Trophoblast cell (in vitro differentiated cells and primary cell): ENCODE data around the gene VCAN.

ENCODE experiments used
- DNase-seq, 2 donors: peaks; one replicate each; pipeline ENCODE4 v3.0.0-alpha.2; 2016
- H2AFZ ChIP-seq: 2 replicates; pipeline ENCODE4 v1.6.1; 2013; ENCODE audit warnings: low read length, moderate library complexity, mild to moderate bottlenecking; ENCODE audit not compliant: insufficient read depth, poor library complexity
- H2AK5ac ChIP-seq: 2 replicates; pipeline ENCODE4 v1.6.1; 2013; ENCODE audit warnings: mild to moderate bottlenecking, low read length
- H2BK120ac ChIP-seq: 2 replicates; pipeline ENCODE4 v1.6.1; 2013; ENCODE audit warnings: low read length, mild to moderate bottlenecking, moderate library complexity; ENCODE audit not compliant: insufficient read depth, poor library complexity
- H2BK12ac ChIP-seq: 2 replicates; pipeline ENCODE4 v1.6.1; 2013; ENCODE audit warnings: mild to moderate bottlenecking, low read length, moderate library complexity
- H2BK5ac ChIP-seq: 2 replicates; pipeline ENCODE4 v1.6.1; 2013; ENCODE audit warnings: low read length, low read depth, moderate library complexity, mild to moderate bottlenecking; ENCODE audit not compliant: poor library complexity
- H3K14ac ChIP-seq: 2 replicates; pipeline ENCODE4 v1.6.1; 2013; ENCODE audit warnings: mild to moderate bottlenecking, low read length
- H3K18ac ChIP-seq: 2 replicates; pipeline ENCODE4 v1.6.1; 2013; ENCODE audit warnings: mild to moderate bottlenecking, low read length
- H3K23ac ChIP-seq: 2 replicates; pipeline ENCODE4 v1.6.1; 2013; ENCODE audit warnings: low read length
- H3K27ac ChIP-seq: 2 replicates; pipeline ENCODE4 v1.5.1; 2013; ENCODE audit warnings: low read depth, mild to moderate bottlenecking, inconsistent platforms, low read length, moderate library complexity
- H3K27me3 ChIP-seq: 2 replicates; pipeline ENCODE4 v1.6.1; 2013; ENCODE audit warnings: inconsistent platforms, mild to moderate bottlenecking, low read length, moderate library complexity; ENCODE audit not compliant: insufficient read depth
- H3K36me3 ChIP-seq, 2 experiments: 1 replicate in 1 of 2; 2 replicates in 1 of 2; pipeline ENCODE4 v1.6.1; 2013; ENCODE audit warnings: low read length in 2 of 2, mild to moderate bottlenecking in 2 of 2, moderate library complexity in 1 of 2; ENCODE audit not compliant: insufficient read depth in 2 of 2, control insufficient read depth in 1 of 2
- H3K4ac ChIP-seq: 2 replicates; pipeline ENCODE4 v1.6.1; 2013; ENCODE audit warnings: low read depth, mild to moderate bottlenecking, low read length, moderate library complexity
- H3K4me1 ChIP-seq, 2 experiments: 1 replicate in 1 of 2; 2 replicates in 1 of 2; pipeline ENCODE4 v1.6.1; 2013; ENCODE audit warnings: low read length in 2 of 2, mild to moderate bottlenecking in 2 of 2, moderate library complexity in 1 of 2; ENCODE audit not compliant: insufficient read depth in 2 of 2, control insufficient read depth in 1 of 2
- H3K4me2 ChIP-seq: 2 replicates; pipeline ENCODE4 v1.6.1; 2013; ENCODE audit warnings: inconsistent platforms, mild to moderate bottlenecking, low read length, moderate library complexity
- H3K4me3 ChIP-seq: 2 replicates; pipeline ENCODE4 v1.5.1; 2013; ENCODE audit warnings: mild to moderate bottlenecking, low read depth, low read length, inconsistent platforms
- H3K79me1 ChIP-seq: one replicate; pipeline ENCODE4 v1.6.1; 2013; ENCODE audit warnings: low read length
- H3K79me2 ChIP-seq: 2 replicates; pipeline ENCODE4 v1.6.1; 2013; ENCODE audit warnings: low read length, mild to moderate bottlenecking; ENCODE audit not compliant: control insufficient read depth, insufficient read depth, poor library complexity
- H3K9ac ChIP-seq: 2 replicates; pipeline ENCODE4 v1.6.1; 2013; ENCODE audit warnings: mild to moderate bottlenecking, low read length
- H3K9me3 ChIP-seq: 2 replicates; pipeline ENCODE4 v1.6.1; 2013; ENCODE audit warnings: low read depth, mild to moderate bottlenecking, control low read depth, inconsistent platforms, low read length; ENCODE audit not compliant: insufficient read depth
- H4K12ac ChIP-seq: 2 replicates; pipeline ENCODE4 v1.6.1; 2013; ENCODE audit warnings: low read depth, mild to moderate bottlenecking, low read length, moderate library complexity
- H4K8ac ChIP-seq: 2 replicates; pipeline ENCODE4 v1.6.1; 2013; ENCODE audit warnings: low read depth, mild to moderate bottlenecking, low read length, moderate library complexity
- H4K91ac ChIP-seq: one replicate; pipeline ENCODE4 v1.6.1; 2013; ENCODE audit warnings: low read depth, mild to moderate bottlenecking, low read length, moderate library complexity
- WGBS: extraction: QIAGEN DNeasy Blood & Tissue Kit; methylation state at CpG from one replicate; pipeline ENCODE4 v1.1.7; 2013; ENCODE audit warnings: missing lambda C conversion rate; ENCODE audit not compliant: insufficient read length, insufficient coverage; ENCODE audit errors: extremely low coverage; 5-methylcytosine and 5-hydroxymethylcytosine counted together

VCAN gene

DNA sequence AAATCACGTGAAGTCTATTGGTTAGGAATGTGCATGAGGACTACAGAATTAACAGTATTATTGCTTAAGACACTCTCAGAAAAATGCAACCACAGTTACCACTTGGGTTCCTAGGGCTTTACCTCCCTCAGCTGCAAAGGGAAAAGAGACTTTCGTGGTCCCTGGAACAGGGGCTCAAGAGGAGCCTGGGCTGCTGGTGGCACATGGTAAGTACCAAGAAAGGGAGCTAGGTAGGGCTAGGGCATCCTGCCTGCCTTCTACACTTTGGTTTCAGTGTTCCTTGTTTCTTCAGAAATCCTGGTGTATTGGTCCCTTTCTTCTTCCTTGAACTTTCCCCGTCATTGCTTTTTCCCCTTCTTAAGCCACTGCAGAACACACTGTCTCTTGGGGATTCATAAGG, 7.3 kb upstream of the VCAN start:
- H3K4me2 ChIP-seq, result no peak overlapping the region
- H4K8ac ChIP-seq, result peak overlapping the region; percentile 29
- no CpG with 5 or more reads among the region's 3 CpGs for WGBS
- no peak overlapping the region for H4K12ac ChIP-seq
- no peaks in the 10 kb centered on the region for H3K79me2 ChIP-seq
- H3K9me3 ChIP-seq, result no peaks in the 10 kb centered on the region
- no peak overlapping the region for H3K23ac ChIP-seq
- H2BK12ac ChIP-seq, result no peak overlapping the region
- H2BK120ac ChIP-seq, result no peak overlapping the region
- no peak overlapping the region for H2AK5ac ChIP-seq
- H3K27ac ChIP-seq, result no peak overlapping the region
- no peak overlapping the region for H3K14ac ChIP-seq
- no peak overlapping the region for H3K18ac ChIP-seq
- H3K79me1 ChIP-seq, result no peaks in the 10 kb centered on the region
- no peak overlapping the region for H4K91ac ChIP-seq
- no peak overlapping the region for H2AFZ ChIP-seq
- no peaks in the 10 kb centered on the region for H3K36me3 ChIP-seq
- H3K9ac ChIP-seq, result no peak overlapping the region
- no peak overlapping the region for H3K4ac ChIP-seq
- H3K4me3 ChIP-seq, result no peak overlapping the region
- no peaks in the 10 kb centered on the region for H3K27me3 ChIP-seq
- no peak for DNase-seq
- H3K4me1 ChIP-seq, result no peaks in the 10 kb centered on the region
- no peak overlapping the region for H2BK5ac ChIP-seq

DNA sequence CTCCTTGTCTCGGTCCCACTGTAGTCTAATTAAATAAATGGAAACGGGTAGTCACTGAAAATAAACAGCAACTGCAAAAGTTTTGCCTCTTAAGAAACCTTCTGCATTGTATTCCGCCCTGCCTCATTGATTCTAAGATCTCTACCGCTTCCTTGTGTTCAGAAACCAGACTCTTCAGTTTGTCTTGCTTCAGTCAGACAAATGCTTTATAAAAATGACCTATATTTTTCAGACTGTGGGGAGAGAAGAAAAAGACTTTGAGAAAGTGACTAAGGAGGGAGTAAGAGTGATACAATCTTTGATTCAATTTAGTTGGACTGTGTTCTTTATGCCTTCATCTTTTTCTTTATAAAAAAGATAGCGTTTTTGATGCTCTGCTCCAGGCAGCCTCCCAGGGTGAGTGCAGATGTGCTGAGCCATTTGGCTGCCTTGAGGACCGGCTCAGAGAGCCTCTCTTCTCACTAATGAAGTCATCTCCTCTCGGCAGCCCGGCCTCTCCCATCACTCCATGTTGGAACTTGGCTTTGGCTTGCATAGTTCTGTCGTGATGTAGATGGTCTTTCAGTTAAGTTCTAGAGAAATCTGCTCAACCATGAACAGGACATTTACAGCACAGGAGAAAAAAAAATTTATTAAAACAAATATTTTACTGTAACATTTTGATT, 4.0 kb upstream of the VCAN start:
- H3K4me2 ChIP-seq, result no peak overlapping the region
- H3K4me3 ChIP-seq, result no peak overlapping the region
- no peak overlapping the region for H3K18ac ChIP-seq
- H2BK12ac ChIP-seq, result no peak overlapping the region
- no peak overlapping the region for H3K23ac ChIP-seq
- no peaks in the 10 kb centered on the region for H3K36me3 ChIP-seq
- no peak overlapping the region for H4K8ac ChIP-seq
- peaks cover 2% of the 10 kb centered on the region for H3K79me1 ChIP-seq
- no peak overlapping the region for H3K14ac ChIP-seq
- DNase-seq, result no peak
- peaks cover 7 to 9% of the 10 kb centered on the region in 2 experiments for H3K4me1 ChIP-seq
- peaks cover 2% of the 10 kb centered on the region for H3K79me2 ChIP-seq
- no peaks in the 10 kb centered on the region for H3K9me3 ChIP-seq
- no peak overlapping the region for H2AK5ac ChIP-seq
- no CpG with 5 or more reads among the region's 9 CpGs for WGBS
- H3K27me3 ChIP-seq, result peaks cover 3% of the 10 kb centered on the region
- H3K4ac ChIP-seq, result no peak overlapping the region
- no peak overlapping the region for H3K27ac ChIP-seq
- H4K12ac ChIP-seq, result no peak overlapping the region
- no peak overlapping the region for H2BK5ac ChIP-seq
- H2BK120ac ChIP-seq, result no peak overlapping the region
- no peak overlapping the region for H2AFZ ChIP-seq
- no peak overlapping the region for H4K91ac ChIP-seq
- H3K9ac ChIP-seq, result no peak overlapping the region

DNA sequence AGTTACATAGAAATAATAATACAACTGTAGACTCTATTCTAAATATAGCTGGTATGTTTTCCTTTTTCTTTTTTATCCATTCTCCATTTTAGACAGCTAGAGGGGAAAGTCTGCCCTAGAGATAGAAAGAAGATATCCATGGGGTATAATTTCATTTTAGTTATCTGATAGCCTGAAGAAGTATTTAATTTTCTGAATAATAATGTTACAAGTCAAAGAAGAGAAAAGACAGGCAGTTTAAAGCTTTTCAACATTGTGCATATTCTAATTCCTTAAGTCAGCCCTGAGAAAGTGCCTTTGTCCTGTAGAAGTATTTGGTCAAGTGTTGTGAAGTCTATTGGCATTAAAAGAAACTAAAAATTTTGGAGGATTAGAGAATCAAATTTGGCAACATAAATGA, 2.5 kb upstream of the VCAN start:
- no peak overlapping the region for H4K8ac ChIP-seq
- H3K79me1 ChIP-seq, result peaks cover 2% of the 10 kb centered on the region
- H3K18ac ChIP-seq, result no peak overlapping the region
- H2BK12ac ChIP-seq, result no peak overlapping the region
- no peak for DNase-seq
- peaks cover 2% of the 10 kb centered on the region for H3K79me2 ChIP-seq
- H3K4me1 ChIP-seq, result peaks cover 8 to 10% of the 10 kb centered on the region in 2 experiments
- no peaks in the 10 kb centered on the region for H3K9me3 ChIP-seq
- H3K4ac ChIP-seq, result no peak overlapping the region
- no peak overlapping the region for H4K91ac ChIP-seq
- H3K23ac ChIP-seq, result no peak overlapping the region
- no peak overlapping the region for H3K4me2 ChIP-seq
- H2BK5ac ChIP-seq, result no peak overlapping the region
- H2AFZ ChIP-seq, result no peak overlapping the region
- no peak overlapping the region for H2BK120ac ChIP-seq
- no peak overlapping the region for H4K12ac ChIP-seq
- no peak overlapping the region for H3K9ac ChIP-seq
- H3K27ac ChIP-seq, result no peak overlapping the region
- no peak overlapping the region for H2AK5ac ChIP-seq
- peaks cover 3% of the 10 kb centered on the region for H3K27me3 ChIP-seq
- no peaks in the 10 kb centered on the region for H3K36me3 ChIP-seq
- no peak overlapping the region for H3K14ac ChIP-seq
- H3K4me3 ChIP-seq, result no peak overlapping the region

DNA sequence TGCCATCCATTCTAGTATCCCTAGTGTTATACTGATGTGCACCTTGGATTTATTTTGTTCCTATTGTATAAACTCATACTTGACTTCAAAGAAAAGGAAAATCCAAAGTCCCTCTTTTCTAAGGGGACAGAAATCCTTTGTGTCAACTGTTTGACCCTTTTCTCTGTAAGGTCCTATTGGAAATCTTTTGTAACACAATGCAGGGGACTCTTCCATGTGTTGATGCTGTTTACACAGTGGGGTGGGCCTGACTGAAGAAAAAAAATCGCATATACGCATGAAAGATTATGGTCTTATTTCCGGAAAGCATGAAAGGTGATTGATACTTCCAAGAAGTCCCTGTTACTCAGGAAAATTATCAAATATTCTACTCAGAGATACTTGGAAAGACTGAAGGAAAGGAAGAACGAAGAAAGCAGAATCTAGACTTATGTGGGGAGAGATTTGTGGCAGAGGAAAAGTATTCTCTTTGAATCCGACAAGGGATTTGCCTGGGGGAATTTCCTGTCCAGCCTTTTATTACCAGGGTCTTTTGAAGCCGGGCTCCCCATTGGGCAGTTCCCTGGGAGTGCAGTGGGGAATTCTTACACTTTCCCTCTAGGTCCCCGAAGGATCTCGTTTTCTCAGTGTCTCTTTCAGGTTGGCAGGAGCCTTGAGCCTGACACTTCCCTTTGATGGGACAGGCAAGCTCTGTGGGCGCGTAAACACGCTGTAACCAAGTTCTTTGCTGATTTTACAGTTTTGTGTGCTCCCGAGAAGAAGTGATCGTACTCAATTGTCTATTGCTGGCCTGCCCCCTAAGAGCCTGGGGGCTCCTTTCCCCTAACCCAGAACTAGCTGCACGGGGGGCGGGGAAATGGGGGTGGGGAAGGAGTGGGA, 779 bp upstream of the VCAN start:
- no peak overlapping the region for H4K12ac ChIP-seq
- no CpG with 5 or more reads among the region's 15 CpGs for WGBS
- H3K9ac ChIP-seq, result no peak overlapping the region
- DNase-seq, result no peak
- H3K79me2 ChIP-seq, result peaks cover 2% of the 10 kb centered on the region
- H3K9me3 ChIP-seq, result no peaks in the 10 kb centered on the region
- no peaks in the 10 kb centered on the region for H3K36me3 ChIP-seq
- H3K4me3 ChIP-seq, result peak overlapping the region; percentile 32
- H2AFZ ChIP-seq, result no peak overlapping the region
- no peak overlapping the region for H3K14ac ChIP-seq
- H3K4me2 ChIP-seq, result peak overlapping the region; percentile 89
- H3K4ac ChIP-seq, result no peak overlapping the region
- H4K91ac ChIP-seq, result no peak overlapping the region
- H4K8ac ChIP-seq, result no peak overlapping the region
- no peak overlapping the region for H3K23ac ChIP-seq
- H2BK120ac ChIP-seq, result no peak overlapping the region
- H3K4me1 ChIP-seq, result peaks cover 11 to 13% of the 10 kb centered on the region in 2 experiments
- no peak overlapping the region for H2BK12ac ChIP-seq
- H3K27ac ChIP-seq, result no peak overlapping the region
- H2AK5ac ChIP-seq, result no peak overlapping the region
- H3K18ac ChIP-seq, result no peak overlapping the region
- no peak overlapping the region for H2BK5ac ChIP-seq
- peaks cover 2% of the 10 kb centered on the region for H3K79me1 ChIP-seq
- peaks cover 3% of the 10 kb centered on the region for H3K27me3 ChIP-seq
